IMR-90 (cell line): ENCODE data around the gene IREB2. TPM values are rescaled to one million over a fixed set of nuclear protein-coding genes. Genes with fewer than 3 reads are reported as not detected.

Experiments
- ATAC-seq: fragments of 200-7000 bp; cut with Tn5 transposase; 2 replicates; pipeline ENCODE4 v1.9.1; 2020; ENCODE audit warnings: low read depth, mild to moderate bottlenecking, moderate library complexity
- BruUV-seq: library from RNA; stranded (reverse); fragments of 400-500 nt; replicated peaks from 2 replicates; lab custom pipeline; 2021; lab: Mats Ljungman, UMichigan
- CTCF ChIA-PET: fragments of 300-600 bp; formaldehyde crosslinking; extraction: SDS; loops from one replicate; lab custom pipeline; 2021; ENCODE audit warnings: antibody characterized with exemption; lab: Yijun Ruan, JAX
- POLR2A ChIA-PET: fragments of 300-600 bp; sonication (Branson Sonifier 250); formaldehyde crosslinking; loops from one replicate; lab custom pipeline; 2022; ENCODE audit warnings: antibody characterized with exemption; ENCODE audit not compliant: unreplicated experiment; lab: Charles Lee
- DNase-seq: peaks from one replicate; pipeline ENCODE4 v3.0.0; 2013
- H2AFZ ChIP-seq: replicated peaks from 2 replicates; pipeline ENCODE3; 2013; ENCODE audit warnings: low read length, mild to moderate bottlenecking; ENCODE audit not compliant: poor library complexity
- H2AK5ac ChIP-seq: 2 replicates; pipeline ENCODE4 v1.6.1; 2013; ENCODE audit warnings: low read depth, low read length, inconsistent platforms
- H2AK9ac ChIP-seq: replicated peaks from 2 replicates; pipeline ENCODE3; 2013; ENCODE audit warnings: mild to moderate bottlenecking, low read depth, low read length, moderate library complexity; ENCODE audit not compliant: poor library complexity
- H2BK120ac ChIP-seq: 2 replicates; pipeline ENCODE4 v1.6.1; 2013; ENCODE audit warnings: low read depth, low read length, inconsistent platforms
- H2BK15ac ChIP-seq: 3 replicates; pipeline ENCODE4 v1.6.1; 2013; ENCODE audit warnings: low read depth, low read length, inconsistent platforms
- H2BK20ac ChIP-seq: 2 replicates; pipeline ENCODE4 v1.6.1; 2013; ENCODE audit warnings: low read depth, mild to moderate bottlenecking, inconsistent platforms, low read length, moderate library complexity
- H2BK5ac ChIP-seq: 2 replicates; pipeline ENCODE4 v1.6.1; 2013; ENCODE audit warnings: mild to moderate bottlenecking, low read depth, low read length, inconsistent platforms; ENCODE audit not compliant: poor library complexity, severe bottlenecking
- H3K14ac ChIP-seq: replicated peaks from 2 replicates; pipeline ENCODE4 v1.6.1; 2013; ENCODE audit warnings: low read depth, low read length, inconsistent platforms
- H3K18ac ChIP-seq: 2 replicates; pipeline ENCODE4 v1.6.1; 2013; ENCODE audit warnings: low read depth, low read length, control low read depth
- H3K23ac ChIP-seq: 2 replicates; pipeline ENCODE4 v1.6.1; 2013; ENCODE audit warnings: low read depth, low read length, inconsistent platforms
- H3K27ac ChIP-seq: 2 replicates; pipeline ENCODE4 v1.5.1; 2013; ENCODE audit warnings: mild to moderate bottlenecking, control low read depth, low read length; ENCODE audit not compliant: insufficient read depth
- H3K27me3 ChIP-seq: 2 replicates; pipeline ENCODE4 v1.6.1; 2013; ENCODE audit warnings: low read length; ENCODE audit not compliant: control insufficient read depth, insufficient read depth
- H3K36me3 ChIP-seq: 2 replicates; pipeline ENCODE4 v1.6.1; 2013; ENCODE audit warnings: low read length, mixed read lengths; ENCODE audit not compliant: control insufficient read depth, insufficient read depth
- H3K4ac ChIP-seq: 2 replicates; pipeline ENCODE4 v1.6.1; 2013; ENCODE audit warnings: low read depth, low read length, inconsistent platforms
- H3K4me1 ChIP-seq: 2 replicates; pipeline ENCODE4 v1.6.1; 2013; ENCODE audit warnings: low read length, mixed read lengths; ENCODE audit not compliant: control insufficient read depth, insufficient read depth
- H3K4me2 ChIP-seq: 2 replicates; pipeline ENCODE4 v1.6.1; 2013; ENCODE audit warnings: low read depth, mild to moderate bottlenecking, control low read depth, low read length, moderate library complexity
- H3K4me3 ChIP-seq: 2 replicates; pipeline ENCODE4 v1.5.1; 2013; ENCODE audit warnings: low read depth, mild to moderate bottlenecking, control low read depth, low read length, moderate library complexity; ENCODE audit not compliant: insufficient read depth
- H3K56ac ChIP-seq: 2 replicates; pipeline ENCODE4 v1.6.1; 2013; ENCODE audit warnings: low read length, inconsistent platforms; ENCODE audit not compliant: insufficient read depth; ENCODE audit errors: extremely low read depth
- H3K79me1 ChIP-seq, 2 experiments: 2 replicates each; pipeline ENCODE4 v1.6.1; 2013; ENCODE audit warnings: low read length in 2 of 2, inconsistent platforms in 1 of 2, low read depth in 1 of 2
- H3K9ac ChIP-seq: 2 replicates; pipeline ENCODE4 v1.6.1; 2013; ENCODE audit warnings: low read depth, low read length, control low read depth
- H3K9me1 ChIP-seq: 2 replicates; pipeline ENCODE4 v1.6.1; 2013; ENCODE audit warnings: low read length, inconsistent platforms; ENCODE audit not compliant: insufficient read depth
- H3K9me3 ChIP-seq: 2 replicates; pipeline ENCODE4 v1.6.1; 2013; ENCODE audit warnings: low read length; ENCODE audit not compliant: control insufficient read depth, insufficient read depth
- H4K20me1 ChIP-seq: 2 replicates; pipeline ENCODE4 v1.6.1; 2013; ENCODE audit warnings: low read length, inconsistent platforms; ENCODE audit not compliant: insufficient read depth
- H4K5ac ChIP-seq: 2 replicates; pipeline ENCODE4 v1.6.1; 2013; ENCODE audit warnings: mild to moderate bottlenecking, low read depth, low read length, control low read depth
- H4K8ac ChIP-seq, 2 experiments: 2 replicates each; pipeline ENCODE4 v1.6.1; 2013; ENCODE audit warnings: low read depth in 2 of 2, low read length in 2 of 2, control low read depth in 1 of 2, inconsistent platforms in 1 of 2
- H4K91ac ChIP-seq: 2 replicates; pipeline ENCODE4 v1.6.1; 2013; ENCODE audit warnings: low read depth, low read length, inconsistent platforms; ENCODE audit not compliant: insufficient read depth
- CEBPB ChIP-seq: IDR thresholded peaks from 2 replicates; pipeline ENCODE4 v1.6.1; 2012; ENCODE audit warnings: low read depth, low read length, improper control_type of control experiment
- CHD1 ChIP-seq: IDR thresholded peaks from 2 replicates; pipeline ENCODE4 v1.6.1; 2012; ENCODE audit warnings: low read depth, low read length, improper control_type of control experiment
- WGBS, 2 experiments: methylation state at CpG; one replicate each; pipeline versions ENCODE4 v1.1.5 to v1.1.7; 2013; ENCODE audit warnings: missing lambda C conversion rate in 2 of 2; ENCODE audit not compliant: insufficient read length in 1 of 2; ENCODE audit errors: extremely low coverage in 2 of 2; 5-methylcytosine and 5-hydroxymethylcytosine counted together
- dilution Hi-C: fragments of 300-500 bp; cut with HindIII; formaldehyde crosslinking; loops from one replicate; pipeline ENCODE4 v1.14.3; 2018; ENCODE audit warnings: low sequenced_read_pairs; ENCODE audit not compliant: unreplicated experiment
- in situ Hi-C: fragments of 300-500 bp; cut with MboI; formaldehyde crosslinking; loops from 3 replicates; pipeline ENCODE4 v1.14.3; 2019; ENCODE audit warnings: low sequenced_read_pairs, inconsistent platforms, mixed read lengths
- intact Hi-C: fragments of 100-400 bp; cut with micrococcal nuclease; formaldehyde crosslinking; loops from 2 replicates; pipeline ENCODE4 v1.10.0; 2022
- polyA plus RNA-seq, 3 experiments: library from polyadenylated mRNA; depleted of rRNA; stranded (reverse); fragments of >200 nt; gene quantifications; 2 replicates each; pipeline ENCODE4 v1.2.3, GENCODE V29; 2012; ENCODE audit warnings: low replicate concordance in 1 of 3
- total RNA-seq: library from RNA; depleted of rRNA; stranded (reverse); fragments of >200 nt; gene quantifications from 2 replicates; pipeline ENCODE4 v1.2.3, GENCODE V29; 2012

IREB2 gene
- total and polyA plus RNA-seq, 2 of the 4 experiments (the other 2 are of a cell fraction) = 12.2 to 13.5 TPM

DNA sequence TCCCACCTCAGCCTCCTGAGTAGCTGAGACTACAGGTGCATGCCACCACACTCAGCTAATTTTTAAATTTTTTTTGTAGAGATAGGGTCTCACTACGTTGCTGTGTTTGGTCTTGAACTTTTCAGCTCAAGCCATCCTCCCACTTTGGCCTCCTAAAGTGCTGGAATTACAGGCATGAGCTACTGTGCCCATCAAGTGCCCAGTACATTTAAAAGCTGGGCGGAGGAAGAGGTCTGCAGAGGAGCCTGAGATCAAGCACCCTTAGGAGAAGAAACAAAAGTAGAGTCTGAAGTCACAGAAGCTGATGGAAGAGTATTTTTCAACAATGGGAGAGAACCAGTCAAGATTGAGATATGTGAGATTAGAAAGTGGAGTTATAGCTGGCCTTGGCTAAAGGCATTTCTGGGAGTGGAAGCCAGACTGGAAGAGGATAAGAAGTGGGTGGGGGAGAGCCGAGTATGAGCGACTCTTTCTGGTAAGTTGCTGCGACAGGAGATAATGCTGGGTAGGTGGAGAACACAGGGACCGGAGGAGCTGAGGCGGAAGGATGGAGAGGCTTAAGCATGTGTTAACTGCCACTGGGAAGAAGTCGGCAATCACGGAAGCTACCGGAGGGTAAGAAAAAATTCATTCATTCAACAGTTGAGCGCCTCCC, 782 bp upstream of the IREB2 start:
- H3K79me1 ChIP-seq = peaks cover 9 to 29% of the 10 kb centered on the region in 2 experiments
- no peak overlapping the region for H2BK15ac ChIP-seq
- no peak overlapping the region; the same call in 1 of the 2 replicates for H3K18ac ChIP-seq
- TF ChIP-seq CEBPB (no peak), CHD1 (no peak)
- H2AFZ ChIP-seq = peak overlapping the region; percentile 90
- peak overlapping the region; percentile 90 for H4K5ac ChIP-seq
- H3K23ac ChIP-seq = peak overlapping the region; percentile 86
- peak overlapping the region; percentile 77 for H4K91ac ChIP-seq
- ATAC-seq (peak; percentile 6; the same call in 1 of the 2 replicates), DNase-seq (peak; percentile 20)
- H3K9me1 ChIP-seq = no peaks in the 10 kb centered on the region
- ChIA-PET POLR2A (interaction anchor here (0.7 kb wide), 1 partner anchor 98 kb away, joined by 3 read pairs; no protein-coding TSS in a partner anchor), CTCF (no interaction called here)
- H3K14ac ChIP-seq = peak overlapping the region; percentile 87
- WGBS, 2 experiments = 100% methylated on average over 1 of the region's 11 CpGs; no CpG with 5 or more reads in 1 of the 2 experiments
- H4K20me1 ChIP-seq = peaks cover 15% of the 10 kb centered on the region
- peak overlapping the region; percentile 76 for H2BK5ac ChIP-seq
- H4K8ac ChIP-seq = peak overlapping the region; percentile 98 to 100
- no peaks in the 10 kb centered on the region; the same call in 1 of the 2 replicates for H3K9me3 ChIP-seq
- intact Hi-C loops = loop anchor here (5.0 kb wide), 1 partner anchor 45 kb away; no protein-coding TSS in a partner anchor
- dilution Hi-C loops = no loop called here
- H3K4ac ChIP-seq = peak overlapping the region; percentile 81
- BruUV-seq = no TSS peak
- H2AK9ac ChIP-seq = peak overlapping the region; percentile 77
- H3K4me2 ChIP-seq = peak overlapping the region; percentile 90
- peak overlapping the region; percentile 85 for H3K56ac ChIP-seq
- H3K4me1 ChIP-seq = no peaks in the 10 kb centered on the region
- H3K4me3 ChIP-seq = peak overlapping the region; percentile 79
- peaks cover 9% of the 10 kb centered on the region for H3K36me3 ChIP-seq
- in situ Hi-C loops = loop anchor here (25.0 kb wide), 1 partner anchor 475 kb away; no protein-coding TSS in a partner anchor
- no peak overlapping the region for H2BK20ac ChIP-seq
- H2AK5ac ChIP-seq = peak overlapping the region; percentile 31; the same call in 1 of the 2 replicates
- H3K27me3 ChIP-seq = no peaks in the 10 kb centered on the region
- H2BK120ac ChIP-seq = 0 out of 2 replicates have a peak overlapping the region, but pooled peaks have one; percentile 0
- peak overlapping the region; percentile 87 for H3K27ac ChIP-seq
- H3K9ac ChIP-seq = peak overlapping the region; percentile 87
